ENCODE measurements around the gene PTPRM.

DNA sequence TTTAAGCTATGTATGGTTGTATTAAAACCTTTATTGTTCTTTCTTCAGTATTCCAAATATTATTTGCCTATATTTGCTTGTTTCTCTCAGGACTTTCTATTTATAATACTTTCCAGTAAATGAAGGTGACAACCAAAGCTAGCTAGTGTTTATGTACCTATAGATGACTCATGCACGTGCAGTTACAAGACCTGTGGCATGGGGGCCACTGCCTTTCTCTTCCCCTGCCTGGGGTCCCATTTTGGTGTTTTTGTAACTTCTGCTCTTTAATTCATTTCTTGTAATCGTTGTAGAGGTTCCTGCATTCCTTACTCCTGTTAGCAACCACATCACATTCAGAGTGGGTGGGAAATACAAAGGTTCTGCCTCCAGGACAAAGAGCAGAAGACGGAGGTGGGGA is 364.6 kb downstream of the PTPRM start:
- TF ChIP-seq CTCF (IDR thresholded peaks at IDR 0.05 in 2 of 3, conservative IDR thresholded peaks at IDR 0.05 in 1 of 3; ENCODE audit: borderline replicate concordance in 1 of 3, insufficient read depth in 1 of 3, low read depth in 2 of 3, low read length in 2 of 3) = no peak
- no peak for TF ChIP-seq EZH2 (IDR thresholded peaks at IDR 0.05)
- no peak for TF ChIP-seq SRF (IDR thresholded peaks at IDR 0.05; ENCODE audit: low read depth)
- no peak for TF ChIP-seq POLR2A (IDR thresholded peaks at IDR 0.05; ENCODE audit: borderline replicate concordance, extremely low read depth, insufficient read depth, insufficient read length)
- TF ChIP-seq EZH2phosphoT487 (IDR thresholded peaks at IDR 0.05; ENCODE audit: borderline replicate concordance) = no peak

All from HCT116 (cell line).